Stimulated activated naive CD8-positive, alpha-beta T cell treated with anti-CD3 and anti-CD28 coated beads, Interleukin-15, amount 100 ng/mL, for 72 hours (primary cell): Measurements from ENCODE around the gene STK16.

ENCODE experiments used
- ATAC-seq: fragments of 150-1000 bp; cut with Tn5 transposase; 2 replicates; pipeline ENCODE4 v1.10.0; 2021; ENCODE audit warnings: mild to moderate bottlenecking, moderate library complexity
- DNase-seq, 2 donors: peaks; one replicate each; pipeline ENCODE4 v3.0.0; 2021 to 2022
- H3K27ac Mint-ChIP-seq, 2 donors: one replicate each; pipeline ENCODE4 v1.8.0; 2022; ENCODE audit warnings: mild to moderate bottlenecking in 2 of 2, mixed read lengths in 2 of 2, moderate library complexity in 2 of 2
- H3K27me3 Mint-ChIP-seq: one replicate; pipeline ENCODE4 v1.8.0; 2022; ENCODE audit warnings: mixed read lengths
- H3K4me1 Mint-ChIP-seq: one replicate; pipeline ENCODE4 v1.8.0; 2022; ENCODE audit warnings: mild to moderate bottlenecking, mixed read lengths
- H3K4me3 Mint-ChIP-seq, 2 donors: one replicate each; pipeline ENCODE4 v1.8.0; 2022; ENCODE audit warnings: mild to moderate bottlenecking in 2 of 2, mixed read lengths in 2 of 2, moderate library complexity in 1 of 2
- H3K9me3 Mint-ChIP-seq, 2 donors: one replicate each; pipeline ENCODE4 v1.8.0; 2022; ENCODE audit warnings: mixed read lengths in 2 of 2

The STK16 gene

DNA sequence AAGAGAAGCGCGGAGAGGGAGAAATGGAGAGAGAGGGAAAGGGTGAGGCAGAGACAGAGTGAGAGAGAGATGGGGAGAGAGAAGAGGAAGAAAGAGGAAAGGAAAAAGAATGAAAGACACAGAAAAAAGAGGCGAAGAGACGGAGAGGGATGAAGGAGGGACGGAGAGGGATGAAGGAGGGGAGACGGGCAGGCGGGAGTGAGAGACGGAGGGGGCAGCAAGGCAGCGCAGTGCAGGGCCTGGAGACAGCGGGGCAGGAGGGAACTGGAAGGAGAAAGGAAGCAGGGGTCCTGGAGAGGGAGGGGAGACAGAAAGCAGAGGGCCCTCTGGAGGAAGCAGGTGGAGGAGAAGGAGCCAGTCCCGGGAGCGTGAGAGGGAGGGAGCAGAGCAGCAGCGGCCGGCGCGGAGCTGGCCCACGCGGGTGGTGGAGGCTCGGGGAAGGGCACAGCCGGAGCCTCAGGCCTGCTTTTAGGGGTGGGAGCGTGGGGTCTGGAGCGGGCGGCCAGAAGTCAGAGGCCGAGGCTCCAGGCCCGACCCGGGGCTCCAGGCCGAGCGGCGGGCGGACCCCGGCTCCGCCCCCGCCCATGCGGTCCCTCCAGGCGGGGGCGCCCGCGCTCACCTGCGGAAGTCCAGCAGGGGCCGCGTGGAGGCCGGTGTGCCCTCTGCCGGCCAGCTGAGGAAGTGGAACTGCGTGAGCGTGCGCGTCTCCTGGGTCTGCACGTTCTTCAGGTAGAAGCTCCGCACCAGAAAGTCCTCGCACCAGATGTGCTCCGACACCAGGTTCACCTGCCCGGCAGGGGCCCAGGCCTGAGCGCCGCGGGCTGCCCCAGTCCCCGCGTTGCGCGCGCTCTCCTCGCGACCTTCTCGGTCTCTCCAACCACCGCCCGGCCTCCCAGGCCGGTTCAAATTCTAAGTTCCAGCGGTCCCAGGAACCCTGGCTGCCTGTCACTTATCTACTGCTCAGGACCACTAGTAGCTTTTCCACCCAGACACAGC, 49.4 kb downstream of the STK16 start:
- peak overlapping the region; percentile 50 to 85 for H3K27ac Mint-ChIP-seq
- peak; percentile 91 to 92 for DNase-seq
- peaks cover 52% of the 10 kb centered on the region for H3K4me1 Mint-ChIP-seq
- H3K27me3 Mint-ChIP-seq: peaks cover 2% of the 10 kb centered on the region
- ATAC-seq: peak; percentile 85
- no peaks in the 10 kb centered on the region for H3K9me3 Mint-ChIP-seq
- H3K4me3 Mint-ChIP-seq: peak overlapping the region; percentile 77

DNA sequence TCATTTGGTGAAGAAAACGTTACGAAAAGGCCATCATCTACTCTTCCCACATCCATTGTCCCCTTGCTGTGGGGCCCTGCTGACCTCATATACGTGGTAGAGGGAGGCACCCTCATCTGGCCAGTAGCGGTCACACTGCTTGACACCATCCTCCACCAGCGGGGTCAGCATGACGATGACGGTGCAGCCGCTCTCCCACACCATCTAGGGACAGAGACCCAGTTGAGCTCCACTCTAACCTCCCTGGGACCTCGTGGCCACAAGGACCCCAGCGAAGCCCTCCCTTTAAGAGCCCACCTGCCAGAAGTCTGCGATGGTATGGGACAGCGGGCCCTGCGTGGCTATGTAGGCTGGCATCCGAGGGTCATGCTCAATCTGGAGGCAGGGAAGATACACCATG, 50.9 kb downstream of the STK16 start:
- H3K27me3 Mint-ChIP-seq: peaks cover 14% of the 10 kb centered on the region
- no peaks in the 10 kb centered on the region for H3K9me3 Mint-ChIP-seq
- H3K4me1 Mint-ChIP-seq: peaks cover 57% of the 10 kb centered on the region
- H3K4me3 Mint-ChIP-seq: no peak overlapping the region
- H3K27ac Mint-ChIP-seq: no peak overlapping the region
- ATAC-seq: no peak
- no peak for DNase-seq

DNA sequence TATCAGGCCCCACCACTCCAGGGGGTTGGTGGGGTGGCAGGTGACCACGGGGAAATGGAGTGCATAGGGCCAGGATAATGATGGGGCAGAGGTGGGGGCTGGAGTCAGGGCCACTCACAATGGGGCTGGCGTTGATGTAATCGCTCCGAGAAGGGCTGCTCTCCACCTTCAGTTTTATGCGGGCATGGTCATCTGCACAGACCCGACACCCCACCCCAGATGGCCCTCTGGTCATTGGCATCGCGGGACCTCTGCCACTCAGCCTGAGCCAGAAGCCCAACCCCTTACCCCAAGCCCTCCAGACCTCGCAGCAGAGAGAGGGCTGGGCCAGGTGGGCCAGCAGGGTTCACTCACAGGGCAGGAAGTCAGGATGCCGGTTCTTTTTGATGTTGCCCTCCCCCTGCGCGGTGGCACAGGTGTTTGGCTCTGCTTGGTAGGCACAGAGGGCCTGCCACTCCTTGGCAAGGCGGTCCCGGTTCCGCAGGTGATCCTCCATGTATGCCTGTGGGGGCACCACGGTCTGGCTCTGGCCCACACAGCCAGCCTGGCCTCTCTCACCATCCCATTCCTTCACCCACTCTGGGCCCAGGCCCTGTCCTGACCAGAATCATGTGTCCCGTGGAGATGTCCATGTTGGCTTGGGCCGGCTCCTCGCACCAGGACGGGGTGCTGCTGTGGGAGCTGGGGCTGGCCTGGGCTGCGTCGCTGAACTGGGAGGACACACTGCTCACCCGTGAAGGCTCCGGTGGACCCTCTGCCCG, 51.5 kb downstream of the STK16 start:
- Mint-ChIP-seq H3K4me3 (no peak overlapping the region), H3K4me1 (peaks cover 57% of the 10 kb centered on the region), H3K27ac (no peak overlapping the region), H3K9me3 (no peaks in the 10 kb centered on the region), H3K27me3 (peaks cover 21% of the 10 kb centered on the region)
- ATAC-seq (no peak), DNase-seq (no peak)

DNA sequence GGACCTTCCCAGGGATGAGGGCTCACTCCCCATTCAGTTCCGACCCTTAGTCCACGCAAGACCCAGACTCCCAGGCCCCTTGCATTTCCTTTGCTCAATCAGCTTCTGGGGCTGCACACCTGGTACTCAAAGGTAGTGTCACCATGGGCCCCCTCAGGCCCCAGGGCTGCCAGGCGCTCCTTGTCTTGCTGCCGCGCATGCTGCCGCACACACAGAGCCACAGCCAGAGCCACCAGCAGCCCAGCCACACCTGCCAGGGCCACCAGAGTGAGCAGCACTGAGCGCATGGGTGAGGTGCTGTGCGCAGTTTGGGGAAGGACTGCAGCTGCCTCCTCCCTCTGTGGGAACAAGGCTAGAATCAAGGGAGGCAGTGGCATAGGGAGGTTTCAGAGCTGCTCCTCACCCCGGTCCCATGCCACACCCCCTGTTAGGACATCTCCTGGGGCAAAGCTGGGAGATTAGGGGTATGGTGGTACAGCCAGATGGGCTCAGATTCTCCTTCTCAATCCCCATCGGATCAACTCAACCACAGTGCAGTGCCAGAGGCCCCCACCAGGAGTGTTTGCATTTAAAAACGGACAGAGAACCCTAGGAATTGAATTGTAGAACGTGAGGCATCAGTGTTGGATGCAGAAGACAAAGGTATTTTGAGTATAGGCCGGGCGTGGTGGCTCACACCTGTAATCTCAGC, 52.6 kb downstream of the STK16 start:
- H3K4me3 Mint-ChIP-seq: no peak overlapping the region

DNA sequence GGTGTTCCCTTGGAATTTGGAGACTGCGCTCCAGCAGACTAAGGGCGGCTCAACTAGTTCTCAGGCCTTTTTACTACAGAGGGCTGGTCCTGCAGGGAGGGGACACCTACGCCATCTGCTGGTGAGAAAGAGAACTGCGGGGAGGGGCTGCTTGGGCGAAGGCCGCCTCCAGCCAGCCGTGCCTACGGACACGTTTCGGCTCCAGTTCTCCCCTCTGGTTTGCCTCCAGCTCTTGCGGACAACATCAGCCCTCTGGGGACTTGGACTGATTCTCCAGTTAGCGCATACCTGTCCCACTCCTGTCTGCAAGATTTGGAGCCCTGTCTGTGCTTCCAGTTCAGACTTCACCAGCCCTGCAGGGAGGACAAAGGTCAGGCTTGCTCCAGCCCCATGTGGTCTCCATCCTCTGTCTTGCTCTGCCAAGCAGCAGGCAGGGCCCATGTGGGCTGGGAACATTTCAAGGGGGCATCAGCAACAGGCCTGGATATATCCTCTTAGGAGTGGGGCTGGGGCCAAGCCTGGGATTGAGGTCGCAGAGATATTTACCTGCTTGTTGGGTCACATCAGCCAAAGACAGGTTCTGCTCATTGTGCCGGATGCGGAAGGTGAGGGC, 53.6 kb downstream of the STK16 start:
- ATAC-seq (peak; percentile 64), DNase-seq (peak; percentile 86 to 89)
- Mint-ChIP-seq H3K4me1 (peaks cover 53% of the 10 kb centered on the region), H3K9me3 (no peaks in the 10 kb centered on the region), H3K4me3 (peak overlapping the region in 1 of 2 donors; percentile 65), H3K27me3 (peaks cover 30% of the 10 kb centered on the region), H3K27ac (peak overlapping the region in 1 of 2 donors; percentile 51)

More for the DNA sequence above, 52.6 kb downstream of the STK16 start:
- DNase-seq (no peak), ATAC-seq (no peak)
- Mint-ChIP-seq H3K9me3 (no peaks in the 10 kb centered on the region), H3K27me3 (peaks cover 30% of the 10 kb centered on the region), H3K4me1 (peaks cover 57% of the 10 kb centered on the region), H3K27ac (no peak overlapping the region)

DNA sequence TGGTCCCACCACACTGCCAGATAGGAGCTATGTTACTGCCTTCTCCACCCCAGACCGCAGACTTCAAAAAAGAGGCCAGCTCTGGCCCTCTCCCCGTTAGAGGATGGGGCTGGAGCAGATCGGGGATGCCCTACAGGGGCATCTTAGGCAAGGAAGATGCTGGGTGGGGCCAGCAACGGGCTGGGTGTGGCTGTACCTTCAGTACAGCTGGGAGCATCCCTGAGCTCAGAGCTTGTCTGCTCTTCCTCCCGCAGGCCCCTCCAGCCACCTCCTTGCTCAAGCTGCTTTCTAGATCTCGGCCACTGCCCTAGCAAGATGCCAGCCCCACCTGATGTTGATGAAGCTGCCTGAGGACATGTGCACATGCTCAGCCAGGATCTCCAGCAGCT, 54.1 kb downstream of the STK16 start:
- no peak for DNase-seq
- H3K4me1 Mint-ChIP-seq: peaks cover 48% of the 10 kb centered on the region
- ATAC-seq: no peak
- H3K9me3 Mint-ChIP-seq: no peaks in the 10 kb centered on the region
- no peak overlapping the region for H3K27ac Mint-ChIP-seq
- peaks cover 32% of the 10 kb centered on the region for H3K27me3 Mint-ChIP-seq
- peak overlapping the region in 1 of 2 donors; percentile 65 for H3K4me3 Mint-ChIP-seq
